Hepatocyte (in vitro differentiated cells): ENCODE data around the gene LDLRAD3.

Experiments used
- CTCF ChIP-seq: fragments of 200-600 bp; sonication (generic); IDR thresholded peaks from 2 replicates; pipeline ENCODE4 v1.5.1; 2016; ENCODE audit warnings: antibody characterized with exemption, mild to moderate bottlenecking; ENCODE audit not compliant: poor library complexity
- EZH2phosphoT487 ChIP-seq: fragments of 200-600 bp; sonication (generic); IDR thresholded peaks from one replicate; pipeline ENCODE4 v1.6.1; 2018; ENCODE audit warnings: antibody characterized with exemption, mild to moderate bottlenecking, low read depth, moderate library complexity; ENCODE audit not compliant: unreplicated experiment, severe bottlenecking

- TF ChIP-seq EZH2phosphoT487 (no peak), CTCF (no peak)
Observed at GRCh38 chr11:36093548-36093947, 149.7 kb downstream of the LDLRAD3 start.
